HL-60 (cell line): Measurements from ENCODE around the gene LRRC8C.
A peak's percentile ranks its signal among the peaks of the same experiment; 100 is the strongest.

Experiments
- CTCF ChIP-seq: IDR thresholded peaks from one replicate; pipeline ENCODE4 v1.5.1; 2011; ENCODE audit warnings: low read length, control low read depth, inconsistent platforms; ENCODE audit not compliant: insufficient read depth
- GABPA ChIP-seq: IDR thresholded peaks from 2 replicates; pipeline ENCODE4 v1.6.1; 2012; ENCODE audit warnings: low read depth
- POLR2AphosphoS5 ChIP-seq: IDR thresholded peaks from 2 replicates; pipeline ENCODE4 v1.6.1; 2012; ENCODE audit warnings: low read depth
- REST ChIP-seq: IDR thresholded peaks from 2 replicates; pipeline ENCODE4 v1.6.1; 2012; ENCODE audit warnings: low read depth; ENCODE audit not compliant: insufficient replicate concordance
- SPI1 ChIP-seq: IDR thresholded peaks from 2 replicates; pipeline ENCODE4 v1.6.1; 2012; ENCODE audit warnings: low read depth, mild to moderate bottlenecking, borderline replicate concordance

- TF ChIP-seq CTCF (no peak), REST (no peak), POLR2AphosphoS5 (no peak), GABPA (no peak), SPI1 (0 out of 2 replicates have a peak, but pooled peaks have one; percentile 2)
Measured at GRCh38 chr1:89721351-89721750, 88.4 kb downstream of the LRRC8C start.
